ENCODE data around the gene DOCK6.
A peak's percentile ranks its signal among the peaks of the same experiment; 100 is the strongest.

Gene DOCK6

GRCh38 chr19:11225815-11226214 lies 36.5 kb downstream of the DOCK6 start:
- DNase-seq (ENCODE audit: low read depth, low spot score), result no peak

DNA sequence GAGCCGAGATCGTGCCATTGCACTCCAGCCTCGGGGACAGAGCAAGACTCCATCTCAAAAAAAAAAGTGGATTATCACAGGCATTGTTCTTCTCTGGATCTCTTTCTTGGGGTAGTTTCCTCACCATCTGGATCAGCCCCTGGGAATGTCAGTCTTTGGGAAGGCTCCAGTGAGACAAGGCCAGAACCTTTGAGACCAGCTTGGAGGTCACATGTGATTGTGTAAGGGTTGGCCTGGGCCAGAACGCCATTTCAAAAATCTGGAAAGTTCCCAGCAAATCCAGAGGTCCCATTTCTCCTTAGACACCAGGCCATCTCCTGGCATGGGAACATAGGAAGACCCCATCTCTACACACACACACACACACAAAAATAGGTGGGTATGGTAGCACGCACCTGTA lies 37.2 kb downstream of the DOCK6 start:
- no peak for DNase-seq (ENCODE audit: low read depth, low spot score)

GRCh38 chr19:11224429-11224828 lies 37.9 kb downstream of the DOCK6 start:
- no peak for DNase-seq (ENCODE audit: low read depth, low spot score)

GRCh38 chr19:11223200-11223599 lies 39.1 kb downstream of the DOCK6 start:
- DNase-seq (ENCODE audit: low read depth, low spot score), result no peak

GRCh38 chr19:11221082-11221598 lies 41.2 kb downstream of the DOCK6 start:
- no peak for DNase-seq (ENCODE audit: low read depth, low spot score)

DNA sequence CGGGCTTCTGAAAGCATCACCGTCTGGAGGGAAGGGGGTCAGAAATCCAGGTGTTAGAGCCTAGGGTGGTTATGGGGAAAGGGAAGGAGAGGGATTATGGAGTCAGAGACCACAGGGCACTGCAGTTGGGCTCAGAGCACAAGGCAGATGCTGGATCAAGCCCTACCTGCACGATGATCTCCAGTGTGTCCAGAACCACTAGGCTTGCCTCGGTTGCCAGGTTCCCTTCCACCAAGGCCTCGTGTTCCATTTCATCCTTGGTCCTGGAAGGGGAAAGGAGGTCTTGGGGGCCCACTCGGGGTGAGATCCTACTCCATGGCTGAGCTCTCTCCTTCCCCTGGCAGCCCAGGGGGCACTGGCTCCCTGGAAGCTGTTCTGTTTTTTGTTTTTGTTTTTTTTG lies 47.9 kb downstream of the DOCK6 start:
- DNase-seq (ENCODE audit: low read depth, low spot score), result no peak

DNA sequence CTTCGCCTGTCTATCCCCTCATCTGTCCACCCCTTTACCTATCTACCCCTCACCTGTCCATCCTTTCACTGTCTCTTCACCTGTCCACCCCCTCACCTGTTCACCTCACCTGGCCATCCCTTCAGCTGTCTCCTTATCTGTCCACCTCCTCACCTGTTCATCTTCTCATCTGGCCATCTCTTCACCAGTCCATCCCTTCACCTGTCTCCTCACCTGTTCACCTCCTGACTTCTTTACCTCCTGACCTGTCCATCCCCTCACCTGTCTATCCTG lies 51.7 kb downstream of the DOCK6 start:
- DNase-seq (ENCODE audit: low read depth, low spot score), result no peak

DNA sequence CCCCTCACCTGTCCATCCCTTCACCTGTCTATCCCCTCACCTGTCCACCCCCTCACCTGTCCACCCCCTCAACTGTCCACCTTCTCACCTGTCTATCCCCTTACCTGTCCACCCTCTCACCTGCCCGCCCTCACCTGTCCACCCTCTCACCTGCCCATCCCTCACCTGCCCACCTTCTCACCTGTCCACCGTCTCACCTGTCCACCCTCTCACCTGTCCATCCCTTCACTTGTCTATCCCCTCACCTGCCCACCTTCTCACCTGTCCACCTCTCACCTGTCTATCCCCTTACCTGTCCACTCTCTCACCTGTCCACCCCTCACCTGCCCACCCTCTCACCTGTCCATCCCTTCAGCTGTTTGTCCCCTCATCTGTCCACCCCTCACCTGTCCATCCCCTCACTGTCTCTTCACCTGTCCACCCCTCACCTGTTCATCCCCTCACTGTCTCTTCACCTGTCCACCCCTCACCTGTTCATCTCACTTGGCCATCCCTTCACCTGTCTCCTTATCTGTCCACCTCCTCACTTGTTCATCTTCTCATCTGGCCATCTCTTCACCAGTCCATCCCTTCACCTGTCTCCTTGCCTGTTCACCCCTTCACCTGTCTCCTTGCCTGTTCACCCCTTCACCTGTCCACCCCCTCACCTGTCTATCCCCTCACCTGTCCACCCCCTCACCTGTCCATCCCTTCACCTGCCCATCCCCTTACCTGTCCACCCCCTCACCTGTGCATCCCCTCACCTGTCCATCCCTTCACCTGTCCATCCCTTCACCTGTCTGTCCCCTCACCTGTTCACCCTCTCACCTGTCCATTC lies 52.3 kb downstream of the DOCK6 start:
- DNase-seq (ENCODE audit: low read depth, low spot score), result no peak

DNA sequence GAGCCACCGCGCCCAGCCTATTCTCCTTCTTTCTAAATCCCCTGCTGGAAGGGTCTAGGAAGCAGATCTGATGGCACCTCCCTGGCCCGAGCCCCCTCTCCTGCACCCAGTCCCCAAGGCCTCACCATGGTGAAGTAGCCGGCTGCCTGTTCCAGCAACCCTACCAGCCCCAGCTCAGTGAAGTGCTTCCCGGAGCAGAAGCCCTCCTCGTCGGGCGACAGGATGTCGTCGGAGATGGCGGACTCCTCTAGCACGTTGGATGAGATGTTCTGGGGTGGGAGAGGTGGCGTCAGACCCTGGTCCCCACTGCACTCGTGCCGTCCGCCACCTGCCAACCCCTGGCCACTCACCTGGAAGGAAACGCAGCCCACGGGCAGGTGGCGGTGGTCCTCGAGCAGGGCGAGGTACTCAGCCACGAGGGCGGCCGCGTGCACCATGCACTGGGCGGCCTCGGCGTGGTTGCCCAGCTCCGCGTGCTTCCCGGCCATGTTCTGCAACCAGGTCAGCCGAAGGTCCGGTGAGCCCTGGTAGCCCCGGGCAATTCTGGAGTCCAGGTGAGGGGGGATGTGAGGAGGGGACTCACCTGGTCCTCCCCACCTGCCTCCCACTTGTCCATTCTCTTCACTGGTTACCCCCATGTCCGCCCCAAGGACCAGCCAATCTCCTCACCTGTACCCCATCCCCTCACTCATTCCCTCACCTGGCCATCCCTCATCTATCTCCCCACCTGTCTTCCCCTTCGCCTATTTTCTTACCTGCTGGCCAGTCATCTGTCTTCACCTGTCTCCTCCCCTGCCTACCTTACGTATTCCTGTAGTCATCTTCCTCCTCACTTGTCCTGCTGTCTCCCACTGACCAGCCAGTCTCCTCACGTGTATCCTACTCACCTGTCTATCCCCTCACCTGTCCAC lies 53.5 kb downstream of the DOCK6 start:
- DNase-seq (ENCODE audit: low read depth, low spot score), result no peak

- no peak for DNase-seq (ENCODE audit: low read depth, low spot score)
Measured at GRCh38 chr19:11205939-11206570, 56.3 kb downstream of the DOCK6 start.

DNA sequence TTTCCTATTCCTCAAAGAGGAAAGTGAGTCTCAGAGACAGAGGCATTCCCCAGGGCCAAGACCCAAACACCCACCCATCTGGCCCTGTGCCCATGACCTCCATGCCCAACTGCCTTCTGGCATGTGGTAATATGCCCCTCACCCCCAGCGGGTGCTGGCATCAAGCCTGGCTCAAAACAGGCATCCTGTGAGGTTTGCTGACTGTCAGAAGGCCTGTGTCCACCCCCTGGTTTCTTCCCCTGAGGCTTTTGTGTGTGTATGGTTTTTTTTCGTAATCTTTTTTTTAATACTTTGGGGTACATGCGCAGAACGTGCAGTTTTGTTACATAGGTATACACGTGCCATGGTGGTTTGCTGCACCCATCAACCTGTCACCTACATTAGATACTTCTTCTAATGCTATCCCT lies 57.4 kb downstream of the DOCK6 start:
- DNase-seq (ENCODE audit: low read depth, low spot score), result peak; percentile 56

- DNase-seq (ENCODE audit: low read depth, low spot score), result no peak
Measured at GRCh38 chr19:11204076-11204602, 58.2 kb downstream of the DOCK6 start.

GRCh38 chr19:11203194-11204075 lies 58.9 kb downstream of the DOCK6 start:
- peak; percentile 53 for DNase-seq (ENCODE audit: low read depth, low spot score)

DNA sequence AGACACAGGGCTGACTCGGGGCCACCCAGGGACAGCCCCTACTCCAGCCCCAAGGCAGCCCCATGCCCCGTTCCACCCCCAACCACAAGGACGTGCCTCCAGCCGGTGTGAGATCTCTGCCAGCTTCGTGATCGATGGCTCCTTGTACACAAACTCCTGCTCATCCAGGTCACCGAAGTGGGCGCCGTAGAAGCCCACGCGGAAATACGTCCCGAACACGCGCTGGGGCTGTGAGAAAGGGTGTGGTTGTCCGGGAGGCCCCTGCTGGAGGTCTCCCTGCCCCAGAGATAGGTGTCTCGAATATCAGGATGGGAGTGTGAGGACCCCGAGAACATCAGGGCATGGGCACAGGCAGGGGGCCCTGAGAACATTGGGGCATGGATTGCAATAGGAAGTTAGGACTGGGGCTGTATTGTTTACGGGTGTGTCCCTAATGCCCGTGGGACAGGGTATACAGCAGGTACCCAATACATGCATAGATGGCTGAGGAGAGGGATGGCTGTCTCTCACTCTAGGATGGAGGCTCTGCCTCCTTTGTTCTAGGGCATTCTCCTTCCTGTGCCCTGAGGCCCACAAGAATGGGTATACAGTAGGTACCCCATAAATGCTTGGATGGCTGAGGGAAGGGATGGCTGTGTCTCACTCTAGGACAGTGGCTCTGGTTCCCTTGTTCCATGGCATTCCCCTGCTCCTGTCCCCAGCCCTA lies 59.7 kb downstream of the DOCK6 start:
- DNase-seq (ENCODE audit: low read depth, low spot score), result no peak

DNA sequence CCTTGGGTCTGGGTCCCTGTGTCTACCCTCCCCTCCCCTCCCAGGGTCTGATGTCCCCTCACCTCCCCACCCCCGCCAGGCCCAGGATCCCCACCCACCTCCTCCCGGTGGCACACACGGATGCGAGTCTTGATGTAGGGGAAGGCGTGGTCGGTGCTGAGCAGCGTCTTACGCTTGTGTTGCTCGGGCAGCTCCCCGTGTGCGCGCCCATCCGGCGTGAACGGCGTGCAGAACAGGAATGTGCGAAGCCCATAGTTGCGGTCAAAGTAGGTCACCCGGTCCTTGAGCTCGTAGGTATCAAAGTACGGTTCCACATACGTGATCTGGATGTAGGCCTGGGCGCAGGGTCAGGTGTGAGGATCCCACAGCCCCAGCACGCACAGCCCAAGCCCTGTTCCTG lies 60.5 kb downstream of the DOCK6 start:
- DNase-seq (ENCODE audit: low read depth, low spot score), result no peak

DNA sequence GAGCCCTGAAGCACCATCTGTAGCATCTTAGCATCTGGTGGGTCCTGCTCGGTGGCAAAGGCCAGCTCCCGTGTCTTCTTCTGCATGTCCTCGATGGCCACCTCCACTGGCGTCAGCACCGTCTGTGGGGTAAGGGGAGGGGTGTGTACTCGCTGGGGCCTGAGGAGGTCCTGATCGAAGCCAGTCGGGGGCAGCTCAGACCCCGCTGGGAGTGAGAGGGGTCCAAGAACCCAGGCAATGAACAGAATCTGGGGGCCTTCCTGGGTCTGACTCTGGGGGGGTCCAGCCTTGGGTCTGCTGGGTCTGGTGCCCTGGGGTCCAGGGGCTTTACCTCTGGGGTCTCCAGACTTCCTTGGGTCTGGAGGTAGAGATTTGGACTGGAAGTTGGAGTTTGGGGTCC lies 61.4 kb downstream of the DOCK6 start:
- no peak for DNase-seq (ENCODE audit: low read depth, low spot score)

- no peak for DNase-seq (ENCODE audit: low read depth, low spot score)
Measured at GRCh38 chr19:11200015-11200574, 62.2 kb downstream of the DOCK6 start.

DNA sequence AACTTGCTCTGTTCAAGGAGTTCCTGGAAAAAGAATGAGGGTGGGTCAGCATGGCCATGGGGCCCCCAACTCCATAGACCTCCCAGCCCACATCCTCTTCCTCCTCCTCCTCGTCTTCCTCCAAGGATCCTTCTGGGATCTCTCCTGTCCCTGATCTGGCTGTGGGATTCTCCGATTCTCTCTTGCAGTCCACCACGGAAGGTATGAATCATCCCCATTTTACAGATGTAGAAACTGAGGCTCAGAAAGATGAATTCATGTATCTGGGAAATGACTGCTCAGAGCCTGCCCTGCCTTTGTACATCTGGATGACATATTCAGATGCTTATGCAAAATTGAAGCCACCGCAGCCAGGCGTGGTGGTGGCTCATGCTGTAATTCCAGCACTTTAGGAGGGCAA lies 62.8 kb downstream of the DOCK6 start:
- DNase-seq (ENCODE audit: low read depth, low spot score), result no peak

GRCh38 chr19:11198769-11199424 lies 63.4 kb downstream of the DOCK6 start:
- DNase-seq (ENCODE audit: low read depth, low spot score), result no peak

GRCh38 chr19:11198175-11198534 lies 64.2 kb downstream of the DOCK6 start:
- no peak for DNase-seq (ENCODE audit: low read depth, low spot score)

All from brain pericyte (primary cell).